NCI-H1092 (cell line): ENCODE measurements around the gene C4BPB.
A peak's percentile ranks its signal among the peaks of the same experiment; 100 is the strongest.
"Not testable (repeated sequence)": the region's sequence is repeated elsewhere in the genome, so short reads cannot be mapped to it uniquely, and the experiment has no call there.

Experiments
- DNase-seq: peaks from one replicate; lab custom pipeline; 2025; lab: John Stamatoyannopoulos, UW

The C4BPB gene

GRCh38 chr1:207088701-207089626, at the start of gene C4BPB:
TSS of gene C4BPB (plus strand) at chr1:207088860. CDS start at chr1:207089532, 672 bp downstream.
- DNase-seq, result no peak

GRCh38 chr1:207039380-207040180, 49.1 kb upstream of the C4BPB start:
- no peak for DNase-seq

GRCh38 chr1:207040181-207040533, 48.5 kb upstream of the C4BPB start:
- DNase-seq, result no peak

GRCh38 chr1:207041397-207041796, 47.3 kb upstream of the C4BPB start:
- DNase-seq, result not testable (repeated sequence)

DNA sequence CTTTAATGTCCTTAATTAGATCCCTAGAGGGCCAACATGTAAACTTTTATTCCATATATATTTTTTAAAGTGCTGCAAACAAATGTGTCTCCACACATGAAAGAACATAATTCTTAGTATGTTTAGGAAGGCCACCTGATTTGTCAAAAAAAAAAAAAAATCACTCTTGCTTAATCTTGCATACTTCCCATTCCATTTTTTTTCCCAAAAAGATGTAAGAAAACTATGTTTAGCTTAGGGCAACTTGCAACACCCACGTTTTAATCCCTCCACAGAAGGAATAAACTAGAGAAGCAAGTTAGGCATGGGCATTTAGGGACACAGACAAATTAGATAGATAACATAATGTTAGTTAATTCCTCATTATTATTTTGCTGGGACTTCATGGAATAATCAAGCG, 43.2 kb upstream of the C4BPB start:
- DNase-seq, result no peak

GRCh38 chr1:207047505-207047904, 41.2 kb upstream of the C4BPB start:
- no peak for DNase-seq

DNA sequence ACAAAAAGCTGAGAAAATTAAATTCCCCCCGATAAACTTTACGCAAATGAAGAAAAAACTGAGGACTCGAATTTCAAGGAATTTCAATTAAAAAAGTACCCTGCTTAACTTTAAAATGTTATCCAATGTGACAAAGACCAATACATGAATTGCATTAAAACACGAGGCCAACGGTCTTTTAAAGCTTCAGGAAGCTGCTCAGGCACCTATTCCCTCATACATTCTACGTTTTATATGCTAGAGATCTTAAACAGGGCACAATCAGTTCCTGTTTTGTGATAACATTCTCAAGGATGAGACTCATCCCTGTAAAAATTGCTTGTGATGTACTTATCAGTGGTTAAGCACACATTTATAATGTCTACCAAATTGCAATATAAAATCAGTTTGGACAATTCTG, 40.6 kb upstream of the C4BPB start:
- DNase-seq, result no peak

- DNase-seq, result no peak
Measured at GRCh38 chr1:207049054-207049453, 39.6 kb upstream of the C4BPB start.

DNA sequence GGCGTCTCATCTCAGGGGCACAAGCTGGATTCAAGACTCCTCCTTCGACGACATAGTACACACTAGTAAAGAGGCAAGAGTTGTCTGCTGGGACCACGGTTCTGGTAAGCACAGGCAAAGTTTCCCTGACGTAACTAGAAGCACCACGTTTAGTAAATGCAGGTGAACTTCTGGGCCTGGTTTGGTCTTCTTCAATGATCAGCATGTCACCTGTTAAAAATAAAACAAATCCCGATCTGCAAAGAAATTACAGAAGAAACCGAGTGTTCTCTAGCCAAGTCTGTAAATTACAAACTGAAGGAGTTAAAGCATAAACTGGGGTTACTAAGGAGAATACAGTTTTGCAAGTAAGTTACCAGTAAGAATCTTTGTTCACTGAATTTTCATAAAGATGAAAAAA, 39.1 kb upstream of the C4BPB start:
- no peak for DNase-seq

DNA sequence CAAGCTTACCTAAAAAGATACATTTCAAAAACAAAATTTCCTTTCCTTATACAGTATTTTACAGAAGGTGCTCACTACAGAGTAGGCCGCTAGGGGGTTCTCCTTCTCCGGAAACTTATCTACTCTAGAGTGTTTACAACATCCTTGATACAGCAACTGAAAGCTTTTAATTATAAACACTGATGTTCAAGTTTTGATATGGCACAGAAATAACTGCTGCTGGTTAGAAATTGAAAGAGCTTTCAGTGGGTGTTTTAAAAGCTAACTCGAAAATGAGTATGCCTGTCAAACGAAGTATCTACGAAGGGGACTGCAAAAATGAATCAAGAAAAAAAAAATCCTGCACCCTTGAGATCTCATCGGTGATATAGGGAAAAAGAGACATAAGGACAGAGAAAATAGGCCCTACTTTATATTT, 38.7 kb upstream of the C4BPB start:
- no peak for DNase-seq

- DNase-seq, result peak; percentile 95
Measured at GRCh38 chr1:207050480-207051190, 38.0 kb upstream of the C4BPB start.

GRCh38 chr1:207051191-207051943, 37.3 kb upstream of the C4BPB start, which contains the start of gene YOD1:
TSS of gene YOD1 (minus strand) at chr1:207051208. CDS start at chr1:207051030, 178 bp downstream.
- DNase-seq, result peak; percentile 44

DNA sequence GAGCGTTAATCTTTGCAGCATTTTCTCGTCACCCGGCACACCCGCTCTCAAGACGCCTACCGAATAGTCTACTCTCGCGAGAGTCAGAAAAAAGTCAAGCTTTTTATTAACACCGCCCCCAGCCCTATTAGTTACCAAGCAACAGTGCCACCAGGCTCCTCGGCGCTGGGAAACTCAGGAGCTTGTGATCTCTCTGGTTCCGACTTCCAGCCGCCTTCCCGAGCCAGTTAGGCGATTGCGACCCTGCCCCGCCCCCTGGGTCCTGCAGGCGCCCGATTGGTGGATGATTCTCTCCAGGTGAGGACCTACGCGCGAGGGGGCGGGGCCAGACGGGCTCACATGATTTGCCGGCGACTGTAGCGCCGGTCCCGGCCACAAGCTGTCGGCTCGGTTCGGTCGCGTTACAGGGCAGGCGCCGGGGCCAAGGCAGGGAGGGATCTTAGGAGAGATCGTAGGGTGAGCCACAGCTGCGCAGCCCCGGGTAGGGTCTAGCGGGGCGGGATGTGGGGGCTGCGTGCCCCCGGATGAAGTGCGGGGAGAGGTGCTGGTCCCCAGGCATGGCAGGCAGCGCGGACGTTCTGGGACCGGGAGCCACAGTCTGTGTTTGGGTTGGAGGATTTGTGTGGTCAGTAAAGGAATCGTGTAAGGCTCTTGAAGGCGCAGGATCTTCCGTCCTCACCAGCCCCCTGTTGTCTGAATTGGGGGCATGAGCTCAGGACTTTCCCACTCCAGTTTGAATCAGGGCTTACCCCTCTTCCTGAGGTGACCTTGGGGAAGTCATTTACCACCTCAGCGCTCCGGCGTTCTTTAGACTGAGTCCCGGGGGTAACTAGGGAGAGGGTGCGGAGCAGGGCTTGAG, 35.5 kb upstream of the C4BPB start, which contains the start of gene PFKFB2:
Gene PFKFB2, plus strand, starts transcription at position 365 of the 859 bp plus-strand sequence. CDS start 1,443 bp downstream, outside the sequence.
- DNase-seq, result peak; percentile 100

GRCh38 chr1:207054491-207054890, 34.2 kb upstream of the C4BPB start:
- DNase-seq, result no peak

DNA sequence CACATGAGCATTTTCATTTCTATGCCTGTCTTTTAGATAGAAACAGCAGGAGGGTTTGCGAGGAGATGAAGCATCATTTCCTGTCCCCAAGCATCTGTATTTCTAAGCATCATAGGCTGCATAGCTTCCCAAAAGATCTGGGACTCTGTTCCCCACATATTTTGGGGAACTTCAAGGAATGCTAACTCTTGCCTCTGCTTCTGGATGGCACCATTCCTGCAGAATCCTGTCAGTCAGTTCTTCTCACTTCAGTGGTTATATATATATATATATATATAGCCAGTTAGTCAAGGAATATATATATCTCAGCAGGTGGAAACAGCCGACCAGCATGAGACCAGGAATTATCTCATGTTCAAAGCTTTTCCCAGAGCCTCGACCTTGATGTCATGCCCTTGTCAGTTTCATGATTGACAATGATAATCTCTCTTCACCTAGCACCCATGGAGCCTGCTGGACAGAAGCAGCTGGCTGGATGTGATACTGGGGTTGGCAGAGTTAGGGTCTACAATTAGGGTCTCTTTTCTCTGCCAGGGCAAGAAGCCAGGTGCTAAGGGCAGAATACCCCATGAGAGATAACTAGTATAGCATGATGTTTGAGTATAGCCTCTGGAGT, 33.2 kb upstream of the C4BPB start:
- DNase-seq, result no peak

DNA sequence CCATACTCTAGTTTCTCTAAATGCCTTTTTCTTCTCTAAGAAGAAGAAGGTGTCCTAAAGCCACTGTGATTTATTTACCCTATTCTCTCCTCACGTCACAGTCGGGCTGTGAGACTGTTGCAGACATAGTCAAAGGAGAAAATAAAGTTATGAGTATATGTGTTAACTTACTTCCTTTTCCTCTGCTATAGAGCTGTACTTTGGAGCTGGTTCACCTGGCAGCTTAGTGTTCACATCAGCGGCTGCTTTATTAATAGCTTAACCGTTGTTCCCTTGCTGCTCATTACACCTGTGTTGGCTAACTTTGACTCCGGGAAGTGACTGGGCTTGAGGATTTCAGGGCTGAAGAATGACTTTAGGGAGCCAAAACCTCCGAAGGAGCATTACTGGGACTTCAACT, 32.0 kb upstream of the C4BPB start:
- DNase-seq, result no peak

DNA sequence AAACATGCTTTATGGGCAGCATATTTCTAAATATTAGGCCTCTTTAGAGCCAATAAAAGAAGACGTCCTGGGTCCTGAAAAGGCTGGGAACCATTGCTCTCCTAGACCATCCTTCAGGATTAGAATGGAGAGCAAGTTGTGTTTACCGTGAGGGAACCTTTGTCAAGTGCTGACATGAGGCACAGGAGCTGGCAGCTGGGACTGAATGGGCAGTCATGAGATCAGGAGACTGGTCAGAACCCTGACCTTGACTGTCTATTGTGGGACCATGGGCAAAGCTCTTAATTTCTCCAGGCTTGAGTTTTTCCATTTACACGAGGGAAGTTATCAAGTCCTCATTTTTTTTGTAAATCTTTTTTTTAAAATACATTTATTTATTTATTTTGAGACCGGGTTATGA, 30.4 kb upstream of the C4BPB start:
- DNase-seq, result no peak

GRCh38 chr1:207058878-207059867, 29.5 kb upstream of the C4BPB start:
- DNase-seq, result peak; percentile 64

DNA sequence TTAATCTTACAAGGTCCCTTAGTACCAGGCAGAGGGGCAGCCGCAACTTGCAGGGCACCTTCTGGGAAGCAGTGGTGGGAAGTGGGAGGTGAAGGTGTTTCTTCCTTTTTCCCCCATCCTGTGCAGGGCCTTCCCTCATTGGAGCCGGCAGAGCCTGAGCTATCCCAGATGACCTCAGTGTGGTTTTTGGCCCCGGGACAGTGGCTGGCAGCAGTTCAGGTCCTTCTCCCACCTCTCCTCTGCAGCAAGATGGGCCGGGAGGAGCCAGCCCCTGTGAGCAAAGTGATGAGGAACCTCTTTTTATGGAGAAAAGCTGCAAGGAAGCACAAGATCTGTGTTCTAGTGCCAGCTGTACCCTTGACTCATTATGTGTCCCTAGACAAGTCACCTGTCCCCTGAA, 28.8 kb upstream of the C4BPB start:
- no peak for DNase-seq
